Measurements from ENCODE around the gene HMGB2. TPM values are rescaled to one million over a fixed set of nuclear protein-coding genes. Genes with fewer than 3 reads are reported as not detected.
A peak's percentile ranks its signal among the peaks of the same experiment; 100 is the strongest.

Gene HMGB2
- total and polyA plus RNA-seq, 3 experiments from 2014 or later, result 212 to 342 (median 341) TPM

GRCh38 chr4:173282626-173283025 is 51.5 kb downstream of the HMGB2 start:
- Histone ChIP-seq H3K27ac (ENCODE audit: low read depth, low read length) (peak overlapping the region; percentile 7), H3K4me1 (ENCODE audit: insufficient read depth, low read length) (no peaks in the 10 kb centered on the region), H3K27me3 (ENCODE audit: insufficient read depth, low read length, poor library complexity, severe bottlenecking) (no peaks in the 10 kb centered on the region), H3K9me3 (ENCODE audit: low read length) (peaks cover 6% of the 10 kb centered on the region), H3K36me3 (ENCODE audit: insufficient read depth, low read length) (no peaks in the 10 kb centered on the region), H3K4me3 (ENCODE audit: low read length) (no peak overlapping the region)
- DNase-seq, result no peak
- H3K36me3 Mint-ChIP-seq, result peaks cover 4 to 57% (median 31%) of the 10 kb centered on the region in 3 donors
- H3K27me3 Mint-ChIP-seq, result no peaks in the 10 kb centered on the region
- no peak overlapping the region for H3K4me3 Mint-ChIP-seq
- CTCF ChIA-PET, result interaction anchor here (0.8 to 1.9 kb wide), 2 partner anchors 18 to 28 kb away, joined by 3 to 6 read pairs; no protein-coding TSS in a partner anchor
- peaks cover 0 to 5% (median 3%) of the 10 kb centered on the region in 3 donors for H3K4me1 Mint-ChIP-seq
- no peak overlapping the region for H3K27ac Mint-ChIP-seq
- POLR2A ChIA-PET, result no interaction called here
- peaks cover 9 to 35% (median 30%) of the 10 kb centered on the region in 5 donors for H3K9me3 Mint-ChIP-seq

GRCh38 chr4:173282256-173282562 is 51.9 kb downstream of the HMGB2 start:
- Histone ChIP-seq H3K9me3 (ENCODE audit: low read length) (peaks cover 2% of the 10 kb centered on the region), H3K4me1 (ENCODE audit: insufficient read depth, low read length) (no peaks in the 10 kb centered on the region), H3K27ac (ENCODE audit: low read depth, low read length) (peak overlapping the region; percentile 7), H3K36me3 (ENCODE audit: insufficient read depth, low read length) (no peaks in the 10 kb centered on the region), H3K27me3 (ENCODE audit: insufficient read depth, low read length, poor library complexity, severe bottlenecking) (no peaks in the 10 kb centered on the region), H3K4me3 (ENCODE audit: low read length) (no peak overlapping the region)
- Mint-ChIP-seq H3K4me3 (no peak overlapping the region), H3K9me3 (peaks cover 9 to 35% (median 30%) of the 10 kb centered on the region in 5 donors), H3K27ac (no peak overlapping the region), H3K36me3 (peaks cover 4 to 57% (median 31%) of the 10 kb centered on the region in 3 donors), H3K27me3 (no peaks in the 10 kb centered on the region), H3K4me1 (peaks cover 0 to 5% (median 3%) of the 10 kb centered on the region in 3 donors)
- DNase-seq, result no peak
- ChIA-PET POLR2A (no interaction called here), CTCF (interaction anchor here (0.8 to 1.9 kb wide), 2 partner anchors 19 to 28 kb away, joined by 3 to 6 read pairs; no protein-coding TSS in a partner anchor)

GRCh38 chr4:173281406-173282255 is 52.5 kb downstream of the HMGB2 start:
- H3K4me3 ChIP-seq (ENCODE audit: low read length), result no peak overlapping the region
- no peaks in the 10 kb centered on the region for H3K36me3 ChIP-seq (ENCODE audit: insufficient read depth, low read length)
- POLR2A ChIA-PET, result no interaction called here
- H3K27ac ChIP-seq (ENCODE audit: low read depth, low read length), result peak overlapping the region; percentile 7
- H3K27me3 Mint-ChIP-seq, result no peaks in the 10 kb centered on the region
- DNase-seq, result no peak
- H3K4me3 Mint-ChIP-seq, result no peak overlapping the region
- H3K27ac Mint-ChIP-seq, result no peak overlapping the region
- H3K36me3 Mint-ChIP-seq, result peaks cover 4 to 57% (median 31%) of the 10 kb centered on the region in 3 donors
- H3K4me1 Mint-ChIP-seq, result peaks cover 0 to 5% (median 3%) of the 10 kb centered on the region in 3 donors
- CTCF ChIA-PET, result interaction anchor here (2.3 kb wide), 1 partner anchor 268 kb away, joined by 7 read pairs; no protein-coding TSS in a partner anchor
- H3K9me3 ChIP-seq (ENCODE audit: low read length), result no peaks in the 10 kb centered on the region
- H3K4me1 ChIP-seq (ENCODE audit: insufficient read depth, low read length), result no peaks in the 10 kb centered on the region
- H3K27me3 ChIP-seq (ENCODE audit: insufficient read depth, low read length, poor library complexity, severe bottlenecking), result no peaks in the 10 kb centered on the region
- H3K9me3 Mint-ChIP-seq, result peaks cover 9 to 32% (median 30%) of the 10 kb centered on the region in 5 donors

Other genes starting within 250 kb of the HMGB2 start
- gene GALNT7, start 165.5 kb downstream of the HMGB2 start, total RNA-seq, result 10 to 100 TPM; 16.7 to 18.0 TPM
- gene GALNT7, start 165.5 kb downstream of the HMGB2 start, polyA plus RNA-seq, result 10.0 TPM
- gene SAP30, start 36.6 kb upstream of the HMGB2 start, total RNA-seq, result 10 to 100 TPM; 24.8 to 25.3 TPM
- gene SAP30, start 36.6 kb upstream of the HMGB2 start, polyA plus RNA-seq, result 10.0 TPM
- gene SCRG1, start 64.8 kb upstream of the HMGB2 start, total RNA-seq, result not detected
- not detected for gene SCRG1, start 64.8 kb upstream of the HMGB2 start, polyA plus RNA-seq
- gene HAND2, start 195.9 kb upstream of the HMGB2 start, total RNA-seq, result not detected
- not detected for gene HAND2, start 195.9 kb upstream of the HMGB2 start, polyA plus RNA-seq